ENCODE results near the gene DIP2C.

The DIP2C gene

GRCh38 chr10:631266-631665 is 58.2 kb downstream of the DIP2C start:
- WGBS (ENCODE audit: extremely low coverage, insufficient coverage, low lambda C conversion rate), result no CpG with 5 or more reads among the region's 11 CpGs
- Histone ChIP-seq H2BK5ac (ENCODE audit: low read length) (no peak overlapping the region), H3K27ac (ENCODE audit: low read depth, low read length) (no peak overlapping the region), H3K27me3 (ENCODE audit: insufficient read depth, low read length, poor library complexity) (no peaks in the 10 kb centered on the region), H3K23ac (ENCODE audit: low read length) (no peak overlapping the region), H3K4ac (ENCODE audit: low read depth, low read length) (no peak overlapping the region), H4K8ac (ENCODE audit: low read depth, low read length) (no peak overlapping the region), H3K9ac (ENCODE audit: low read length) (no peak overlapping the region), H4K5ac (ENCODE audit: low read length) (no peak overlapping the region), H2AK5ac (ENCODE audit: low read length) (no peak overlapping the region), H2BK120ac (ENCODE audit: low read depth, low read length) (no peak overlapping the region), H3K4me1 (ENCODE audit: control insufficient read depth, low read depth, low read length) (no peaks in the 10 kb centered on the region), H3K79me2 (ENCODE audit: control insufficient read depth, insufficient read depth, low read length) (no peaks in the 10 kb centered on the region), H3K36me3 (ENCODE audit: control insufficient read depth, insufficient read depth, low read length) (no peaks in the 10 kb centered on the region), H2BK15ac (replicated peaks; ENCODE audit: low read depth) (no peak overlapping the region), H3K18ac (ENCODE audit: low read length) (no peak overlapping the region), H3K4me2 (ENCODE audit: low read length) (no peak overlapping the region), H3K79me1 (ENCODE audit: low read length) (peaks cover 7% of the 10 kb centered on the region), H3K56ac (ENCODE audit: low read length) (no peak overlapping the region), H3K4me3 (ENCODE audit: low read length) (no peak overlapping the region)
- DNase-seq, result no peak

GRCh38 chr10:630581-631073 is 58.8 kb downstream of the DIP2C start:
- Histone ChIP-seq H2AK5ac (ENCODE audit: low read length) (no peak overlapping the region), H3K27ac (ENCODE audit: low read depth, low read length) (no peak overlapping the region), H3K79me1 (ENCODE audit: low read length) (peaks cover 5% of the 10 kb centered on the region), H3K4me3 (ENCODE audit: low read length) (no peak overlapping the region), H3K23ac (ENCODE audit: low read length) (no peak overlapping the region), H2BK5ac (ENCODE audit: low read length) (no peak overlapping the region), H2BK15ac (replicated peaks; ENCODE audit: low read depth) (no peak overlapping the region), H3K79me2 (ENCODE audit: control insufficient read depth, insufficient read depth, low read length) (no peaks in the 10 kb centered on the region), H3K27me3 (ENCODE audit: insufficient read depth, low read length, poor library complexity) (no peaks in the 10 kb centered on the region), H3K9ac (ENCODE audit: low read length) (no peak overlapping the region), H4K5ac (ENCODE audit: low read length) (no peak overlapping the region), H3K4me1 (ENCODE audit: control insufficient read depth, low read depth, low read length) (no peaks in the 10 kb centered on the region), H2BK120ac (ENCODE audit: low read depth, low read length) (no peak overlapping the region), H4K8ac (ENCODE audit: low read depth, low read length) (no peak overlapping the region), H3K4ac (ENCODE audit: low read depth, low read length) (no peak overlapping the region), H3K4me2 (ENCODE audit: low read length) (no peak overlapping the region), H3K56ac (ENCODE audit: low read length) (no peak overlapping the region), H3K18ac (ENCODE audit: low read length) (no peak overlapping the region), H3K36me3 (ENCODE audit: control insufficient read depth, insufficient read depth, low read length) (no peaks in the 10 kb centered on the region)
- no CpG with 5 or more reads among the region's 23 CpGs for WGBS (ENCODE audit: extremely low coverage, insufficient coverage, low lambda C conversion rate)
- DNase-seq, result no peak

GRCh38 chr10:629186-629998 is 60.1 kb downstream of the DIP2C start:
- Histone ChIP-seq H4K8ac (ENCODE audit: low read depth, low read length) (no peak overlapping the region), H2BK5ac (ENCODE audit: low read length) (no peak overlapping the region), H3K79me2 (ENCODE audit: control insufficient read depth, insufficient read depth, low read length) (no peaks in the 10 kb centered on the region), H3K4ac (ENCODE audit: low read depth, low read length) (no peak overlapping the region), H2AK5ac (ENCODE audit: low read length) (no peak overlapping the region), H3K18ac (ENCODE audit: low read length) (no peak overlapping the region), H2BK15ac (replicated peaks; ENCODE audit: low read depth) (no peak overlapping the region), H3K4me2 (ENCODE audit: low read length) (no peak overlapping the region), H3K79me1 (ENCODE audit: low read length) (peaks cover 4% of the 10 kb centered on the region), H3K9ac (ENCODE audit: low read length) (no peak overlapping the region), H4K5ac (ENCODE audit: low read length) (no peak overlapping the region), H3K27ac (ENCODE audit: low read depth, low read length) (no peak overlapping the region), H3K4me3 (ENCODE audit: low read length) (no peak overlapping the region), H3K23ac (ENCODE audit: low read length) (no peak overlapping the region), H3K27me3 (ENCODE audit: insufficient read depth, low read length, poor library complexity) (no peaks in the 10 kb centered on the region), H3K36me3 (ENCODE audit: control insufficient read depth, insufficient read depth, low read length) (no peaks in the 10 kb centered on the region), H3K4me1 (ENCODE audit: control insufficient read depth, low read depth, low read length) (peaks cover 2% of the 10 kb centered on the region), H3K56ac (ENCODE audit: low read length) (no peak overlapping the region), H2BK120ac (ENCODE audit: low read depth, low read length) (no peak overlapping the region)
- DNase-seq, result no peak
- no CpG with 5 or more reads among the region's 25 CpGs for WGBS (ENCODE audit: extremely low coverage, insufficient coverage, low lambda C conversion rate)

GRCh38 chr10:628386-629045 is 61.0 kb downstream of the DIP2C start:
- Histone ChIP-seq H3K79me2 (ENCODE audit: control insufficient read depth, insufficient read depth, low read length) (no peaks in the 10 kb centered on the region), H2AK5ac (ENCODE audit: low read length) (no peak overlapping the region), H4K8ac (ENCODE audit: low read depth, low read length) (no peak overlapping the region), H3K4me2 (ENCODE audit: low read length) (no peak overlapping the region), H3K27ac (ENCODE audit: low read depth, low read length) (no peak overlapping the region), H2BK120ac (ENCODE audit: low read depth, low read length) (no peak overlapping the region), H3K27me3 (ENCODE audit: insufficient read depth, low read length, poor library complexity) (no peaks in the 10 kb centered on the region), H3K36me3 (ENCODE audit: control insufficient read depth, insufficient read depth, low read length) (no peaks in the 10 kb centered on the region), H3K79me1 (ENCODE audit: low read length) (no peaks in the 10 kb centered on the region), H3K4ac (ENCODE audit: low read depth, low read length) (no peak overlapping the region), H3K4me3 (ENCODE audit: low read length) (no peak overlapping the region), H2BK15ac (replicated peaks; ENCODE audit: low read depth) (no peak overlapping the region), H3K18ac (ENCODE audit: low read length) (no peak overlapping the region), H3K56ac (ENCODE audit: low read length) (no peak overlapping the region), H2BK5ac (ENCODE audit: low read length) (no peak overlapping the region), H4K5ac (ENCODE audit: low read length) (no peak overlapping the region), H3K23ac (ENCODE audit: low read length) (no peak overlapping the region), H3K4me1 (ENCODE audit: control insufficient read depth, low read depth, low read length) (peaks cover 4% of the 10 kb centered on the region), H3K9ac (ENCODE audit: low read length) (no peak overlapping the region)
- WGBS (ENCODE audit: extremely low coverage, insufficient coverage, low lambda C conversion rate), result no CpG with 5 or more reads among the region's 19 CpGs
- no peak for DNase-seq

GRCh38 chr10:627032-627992 is 62.2 kb downstream of the DIP2C start:
- Histone ChIP-seq H3K79me2 (ENCODE audit: control insufficient read depth, insufficient read depth, low read length) (no peaks in the 10 kb centered on the region), H3K23ac (ENCODE audit: low read length) (no peak overlapping the region), H3K27ac (ENCODE audit: low read depth, low read length) (no peak overlapping the region), H3K79me1 (ENCODE audit: low read length) (peaks cover 1% of the 10 kb centered on the region), H3K18ac (ENCODE audit: low read length) (no peak overlapping the region), H3K4ac (ENCODE audit: low read depth, low read length) (no peak overlapping the region), H4K5ac (ENCODE audit: low read length) (no peak overlapping the region), H2AK5ac (ENCODE audit: low read length) (no peak overlapping the region), H3K27me3 (ENCODE audit: insufficient read depth, low read length, poor library complexity) (no peaks in the 10 kb centered on the region), H4K8ac (ENCODE audit: low read depth, low read length) (no peak overlapping the region), H3K4me1 (ENCODE audit: control insufficient read depth, low read depth, low read length) (peaks cover 4% of the 10 kb centered on the region), H2BK15ac (replicated peaks; ENCODE audit: low read depth) (no peak overlapping the region), H3K56ac (ENCODE audit: low read length) (no peak overlapping the region), H3K9ac (ENCODE audit: low read length) (no peak overlapping the region), H3K4me3 (ENCODE audit: low read length) (no peak overlapping the region), H2BK5ac (ENCODE audit: low read length) (no peak overlapping the region), H2BK120ac (ENCODE audit: low read depth, low read length) (no peak overlapping the region), H3K36me3 (ENCODE audit: control insufficient read depth, insufficient read depth, low read length) (no peaks in the 10 kb centered on the region), H3K4me2 (ENCODE audit: low read length) (no peak overlapping the region)
- DNase-seq, result no peak
- no CpG with 5 or more reads among the region's 46 CpGs for WGBS (ENCODE audit: extremely low coverage, insufficient coverage, low lambda C conversion rate)
